NB4 (cell line): ENCODE data around the gene CLINT1.
A peak's percentile ranks its signal among the peaks of the same experiment; 100 is the strongest.

Experiments
- DNase-seq: peaks from one replicate; pipeline ENCODE4 v3.0.0; 2010; ENCODE audit warnings: low read depth
- H3K4me3 ChIP-seq: one replicate; pipeline ENCODE4 v1.5.1; 2011; ENCODE audit warnings: mild to moderate bottlenecking, low read depth, low read length, moderate library complexity
- CTCF ChIP-seq: IDR thresholded peaks from one replicate; pipeline ENCODE4 v1.5.1; 2012; ENCODE audit warnings: low read depth, low read length
- MAX ChIP-seq: IDR thresholded peaks from 2 replicates; pipeline ENCODE4 v1.6.1; 2011; ENCODE audit warnings: low read depth, low read length
- MYC ChIP-seq: IDR thresholded peaks from 2 replicates; pipeline ENCODE4 v1.6.1; 2011; ENCODE audit warnings: low read depth, low read length
- POLR2A ChIP-seq: IDR thresholded peaks from 2 replicates; pipeline ENCODE4 v1.6.1; 2011; ENCODE audit warnings: mild to moderate bottlenecking; ENCODE audit not compliant: insufficient read length; ENCODE audit errors: extremely low read depth

CLINT1 gene

GRCh38 chr5:157828105-157828943 is 30.6 kb downstream of the CLINT1 start:
- H3K4me3 ChIP-seq = no peak overlapping the region
- DNase-seq = no peak
- TF ChIP-seq POLR2A = no peak
- no peak for TF ChIP-seq CTCF
- no peak for TF ChIP-seq MAX
- no peak for TF ChIP-seq MYC

GRCh38 chr5:157827423-157827822 is 31.5 kb downstream of the CLINT1 start:
- H3K4me3 ChIP-seq = no peak overlapping the region
- DNase-seq = no peak
- TF ChIP-seq MYC (no peak), MAX (no peak), CTCF (no peak), POLR2A (no peak)

GRCh38 chr5:157823655-157824054 is 35.3 kb downstream of the CLINT1 start:
- TF ChIP-seq MYC (no peak), MAX (no peak), POLR2A (no peak), CTCF (no peak)
- no peak overlapping the region for H3K4me3 ChIP-seq
- DNase-seq = no peak

GRCh38 chr5:157821822-157822622 is 36.9 kb downstream of the CLINT1 start:
- DNase-seq = no peak
- no peak overlapping the region for H3K4me3 ChIP-seq
- no peak for TF ChIP-seq MYC

- no peak for DNase-seq
- H3K4me3 ChIP-seq = no peak overlapping the region
- TF ChIP-seq MYC (no peak), CTCF (no peak), POLR2A (no peak), MAX (no peak)
Observed at GRCh38 chr5:157821405-157821804, 37.5 kb downstream of the CLINT1 start.

GRCh38 chr5:157820593-157821252 is 38.2 kb downstream of the CLINT1 start:
- DNase-seq = peak; percentile 11
- TF ChIP-seq CTCF = no peak
- no peak for TF ChIP-seq MYC
- TF ChIP-seq MAX = no peak
- no peak for TF ChIP-seq POLR2A

More at GRCh38 chr5:157820593-157821252, 38.2 kb downstream of the CLINT1 start:
- no peak overlapping the region for H3K4me3 ChIP-seq
